Jurkat, Clone E6-1 (cell line): ENCODE results near the gene KNCN.

Experiments
- DNase-seq: peaks from one replicate; pipeline ENCODE4 v3.0.0-alpha.2; 2011; ENCODE audit warnings: low read depth, low spot score
- H3K4me3 ChIP-seq: 2 replicates; pipeline ENCODE4 v1.5.1; 2011; ENCODE audit warnings: mild to moderate bottlenecking, low read length, control low read depth, moderate library complexity

The KNCN gene

GRCh38 chr1:46569884-46570725, 18.7 kb upstream of the KNCN start:
- no peak for DNase-seq
- H3K4me3 ChIP-seq, result no peak overlapping the region

GRCh38 chr1:46569116-46569515, 17.7 kb upstream of the KNCN start:
- no peak for DNase-seq
- no peak overlapping the region for H3K4me3 ChIP-seq

- H3K4me3 ChIP-seq, result no peak overlapping the region
- DNase-seq, result no peak
Measured at GRCh38 chr1:46568461-46568891, 17.0 kb upstream of the KNCN start.

GRCh38 chr1:46563341-46563740, 11.9 kb upstream of the KNCN start:
- DNase-seq, result no peak
- H3K4me3 ChIP-seq, result no peak overlapping the region

GRCh38 chr1:46562498-46562897, 11.1 kb upstream of the KNCN start:
- H3K4me3 ChIP-seq, result no peak overlapping the region
- no peak for DNase-seq

- no peak for DNase-seq
- no peak overlapping the region for H3K4me3 ChIP-seq
Measured at GRCh38 chr1:46558966-46559365, 7.5 kb upstream of the KNCN start.

- H3K4me3 ChIP-seq, result no peak overlapping the region
- DNase-seq, result no peak
Measured at GRCh38 chr1:46558141-46558963, 6.9 kb upstream of the KNCN start.

GRCh38 chr1:46557403-46557802, 6.0 kb upstream of the KNCN start:
- H3K4me3 ChIP-seq, result no peak overlapping the region
- no peak for DNase-seq

- no peak overlapping the region for H3K4me3 ChIP-seq
- DNase-seq, result no peak
Measured at GRCh38 chr1:46556822-46557221, 5.4 kb upstream of the KNCN start.

GRCh38 chr1:46555826-46556619, 4.6 kb upstream of the KNCN start:
- H3K4me3 ChIP-seq, result no peak overlapping the region
- no peak for DNase-seq

GRCh38 chr1:46554597-46555381, 3.3 kb upstream of the KNCN start:
- no peak overlapping the region for H3K4me3 ChIP-seq
- no peak for DNase-seq

GRCh38 chr1:46554236-46554596, 2.8 kb upstream of the KNCN start:
- DNase-seq, result no peak
- H3K4me3 ChIP-seq, result no peak overlapping the region

GRCh38 chr1:46553506-46553905, 2.1 kb upstream of the KNCN start:
- H3K4me3 ChIP-seq, result no peak overlapping the region
- no peak for DNase-seq

- no peak overlapping the region for H3K4me3 ChIP-seq
- DNase-seq, result no peak
Measured at GRCh38 chr1:46552357-46553237, 1.1 kb upstream of the KNCN start.

GRCh38 chr1:46550751-46551231, 656 bp downstream of the KNCN start:
- no peak for DNase-seq
- no peak overlapping the region for H3K4me3 ChIP-seq

GRCh38 chr1:46549697-46550681, 1.5 kb downstream of the KNCN start:
- H3K4me3 ChIP-seq, result no peak overlapping the region
- DNase-seq, result peak; percentile 65
